Neuronal stem cell (in vitro differentiated cells): ENCODE measurements around the gene CARD14.

Experiments used
- DNase-seq: peaks from one replicate; pipeline ENCODE4 v3.0.0-alpha.2; 2013; ENCODE audit warnings: low spot score
- H2AFZ ChIP-seq: one replicate; pipeline ENCODE4 v1.6.1; 2013; ENCODE audit warnings: mild to moderate bottlenecking, low read length, inconsistent platforms
- H2AK5ac ChIP-seq: 2 replicates; pipeline ENCODE4 v1.6.1; 2013; ENCODE audit warnings: low read depth, mild to moderate bottlenecking, inconsistent platforms, low read length, moderate library complexity, mixed read lengths
- H2BK120ac ChIP-seq: 2 replicates; pipeline ENCODE4 v1.6.1; 2013; ENCODE audit warnings: low read depth, mild to moderate bottlenecking, inconsistent platforms, low read length, moderate library complexity, mixed read lengths
- H2BK12ac ChIP-seq: one replicate; pipeline ENCODE4 v1.6.1; 2013; ENCODE audit warnings: low read length, inconsistent platforms
- H2BK15ac ChIP-seq: 2 replicates; pipeline ENCODE4 v1.6.1; 2013; ENCODE audit warnings: mild to moderate bottlenecking, low read length, inconsistent platforms, mixed read lengths
- H2BK5ac ChIP-seq: one replicate; pipeline ENCODE4 v1.6.1; 2013; ENCODE audit warnings: inconsistent platforms, mild to moderate bottlenecking, low read length, moderate library complexity
- H3K14ac ChIP-seq: one replicate; pipeline ENCODE4 v1.6.1; 2013; ENCODE audit warnings: low read length, inconsistent platforms
- H3K18ac ChIP-seq: 2 replicates; pipeline ENCODE4 v1.6.1; 2013; ENCODE audit warnings: low read length, inconsistent platforms
- H3K23ac ChIP-seq: 2 replicates; pipeline ENCODE4 v1.6.1; 2013; ENCODE audit warnings: low read depth, mild to moderate bottlenecking, mixed read lengths, low read length, inconsistent platforms; ENCODE audit not compliant: poor library complexity
- H3K27ac ChIP-seq: replicated peaks from 3 replicates; pipeline ENCODE4 v1.5.1; 2013; ENCODE audit warnings: low read length, inconsistent platforms
- H3K27me3 ChIP-seq, 3 experiments: 2 replicates each; pipeline ENCODE4 v1.6.1; 2013; ENCODE audit warnings: low read length in 3 of 3, mild to moderate bottlenecking in 2 of 3, inconsistent platforms in 1 of 3, low read depth in 1 of 3, mixed read lengths in 1 of 3, moderate library complexity in 1 of 3; ENCODE audit not compliant: control insufficient read depth in 3 of 3, insufficient read depth in 3 of 3
- H3K36me3 ChIP-seq, 2 donors: replicated peaks in 1 of 2; 2 replicates each; pipeline ENCODE4 v1.6.1; 2013; ENCODE audit warnings: low read length in 2 of 2; ENCODE audit not compliant: control insufficient read depth in 2 of 2, insufficient read depth in 2 of 2
- H3K4ac ChIP-seq: 2 replicates; pipeline ENCODE4 v1.6.1; 2013; ENCODE audit warnings: inconsistent platforms, mild to moderate bottlenecking, low read length, moderate library complexity
- H3K4me1 ChIP-seq, 2 donors: 1 replicate in 1 of 2; 2 replicates in 1 of 2; pipeline ENCODE4 v1.6.1; 2013; ENCODE audit warnings: low read length in 2 of 2, low read depth in 1 of 2; ENCODE audit not compliant: control insufficient read depth in 2 of 2, insufficient read depth in 1 of 2
- H3K4me2 ChIP-seq: one replicate; pipeline ENCODE4 v1.6.1; 2013; ENCODE audit warnings: mild to moderate bottlenecking, low read length, inconsistent platforms; ENCODE audit not compliant: insufficient read depth, poor library complexity, severe bottlenecking
- H3K4me3 ChIP-seq, 2 donors: 2 replicates each; pipeline ENCODE4 v1.5.1; 2013; ENCODE audit warnings: low read length in 2 of 2, mild to moderate bottlenecking in 2 of 2, inconsistent platforms in 1 of 2, moderate library complexity in 1 of 2
- H3K79me1 ChIP-seq: one replicate; pipeline ENCODE4 v1.6.1; 2013; ENCODE audit warnings: low read depth, mild to moderate bottlenecking, inconsistent platforms, low read length, moderate library complexity
- H3K9ac ChIP-seq: one replicate; pipeline ENCODE4 v1.6.1; 2013; ENCODE audit warnings: mild to moderate bottlenecking, low read depth, low read length, inconsistent platforms; ENCODE audit not compliant: poor library complexity
- H3K9me3 ChIP-seq, 2 donors: replicated peaks in 1 of 2; 2 replicates each; pipeline versions ENCODE3 to v1.6.1; 2013; ENCODE audit warnings: low read length in 2 of 2, mild to moderate bottlenecking in 2 of 2, inconsistent platforms in 1 of 2, low read depth in 1 of 2, mixed read lengths in 1 of 2, moderate library complexity in 1 of 2; ENCODE audit not compliant: control insufficient read depth in 2 of 2, insufficient read depth in 1 of 2
- H4K8ac ChIP-seq: one replicate; pipeline ENCODE4 v1.6.1; 2013; ENCODE audit warnings: low read depth, mild to moderate bottlenecking, inconsistent platforms, low read length, moderate library complexity
- H4K91ac ChIP-seq: one replicate; pipeline ENCODE4 v1.6.1; 2013; ENCODE audit warnings: low read length, low read depth, mild to moderate bottlenecking, inconsistent platforms; ENCODE audit not compliant: poor library complexity
- WGBS, 2 donors: extraction: QIAGEN DNeasy Blood & Tissue Kit; methylation state at CpG; one replicate each; pipeline ENCODE4 v1.1.7; 2013; ENCODE audit warnings: missing lambda C conversion rate in 2 of 2, mixed read lengths in 1 of 2; ENCODE audit not compliant: insufficient read length in 2 of 2, insufficient replicate concordance in 1 of 2; ENCODE audit errors: extremely low coverage in 2 of 2; 5-methylcytosine and 5-hydroxymethylcytosine counted together

Gene CARD14

DNA sequence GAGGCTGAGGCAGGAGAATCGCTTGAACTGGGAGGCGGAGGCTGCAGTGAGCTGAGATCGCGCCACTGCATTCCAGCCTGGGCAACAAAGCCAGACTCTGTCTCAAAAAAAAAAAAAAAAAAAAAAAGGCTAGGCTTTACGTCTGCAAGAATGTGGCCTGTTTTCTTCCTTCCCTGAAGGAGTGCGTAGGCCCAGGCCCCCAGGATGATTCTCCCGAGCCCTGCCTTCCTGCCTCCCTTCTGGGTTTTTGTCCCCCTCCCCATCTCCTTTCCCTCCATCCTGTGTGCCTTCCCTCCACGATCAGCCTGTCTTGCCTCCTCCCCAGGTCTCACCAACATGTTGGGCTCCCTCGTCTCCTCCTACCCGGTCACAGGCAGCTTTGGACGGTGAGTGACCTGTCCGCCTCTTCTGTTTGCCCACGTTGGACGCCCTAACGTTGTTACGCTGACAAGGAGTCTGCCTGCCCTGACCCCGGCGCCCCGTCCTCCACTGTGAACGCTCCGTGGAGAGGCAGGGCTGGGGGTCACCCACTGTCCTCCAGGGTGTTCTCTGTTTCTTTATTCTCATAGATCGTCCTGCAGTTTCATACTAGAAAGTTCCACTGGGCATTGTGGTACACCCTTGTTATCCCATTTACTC, 75.2 kb downstream of the CARD14 start:
- no peaks in the 10 kb centered on the region for H3K27me3 ChIP-seq
- no peak overlapping the region for H3K4me2 ChIP-seq
- H2BK15ac ChIP-seq, result no peak overlapping the region
- H4K91ac ChIP-seq, result no peak overlapping the region
- no peak overlapping the region for H2AFZ ChIP-seq
- H2BK12ac ChIP-seq, result no peak overlapping the region
- no peak overlapping the region for H3K4ac ChIP-seq
- no peak for DNase-seq
- H3K14ac ChIP-seq, result no peak overlapping the region
- peaks cover 15 to 50% of the 10 kb centered on the region in 2 donors for H3K36me3 ChIP-seq
- no peak overlapping the region for H2AK5ac ChIP-seq
- H2BK5ac ChIP-seq, result no peak overlapping the region
- H3K9ac ChIP-seq, result peak overlapping the region; percentile 24
- H3K18ac ChIP-seq, result no peak overlapping the region
- no peak overlapping the region for H2BK120ac ChIP-seq
- H3K4me3 ChIP-seq, result peak overlapping the region in 1 of 2 donors; percentile 59
- WGBS, 2 donors, result no CpG with 5 or more reads among the region's 22 CpGs
- H3K27ac ChIP-seq, result peak overlapping the region; percentile 17
- no peak overlapping the region for H3K23ac ChIP-seq
- H3K79me1 ChIP-seq, result no peaks in the 10 kb centered on the region
- no peak overlapping the region for H4K8ac ChIP-seq
- no peaks in the 10 kb centered on the region for H3K4me1 ChIP-seq
- H3K9me3 ChIP-seq, result no peaks in the 10 kb centered on the region

DNA sequence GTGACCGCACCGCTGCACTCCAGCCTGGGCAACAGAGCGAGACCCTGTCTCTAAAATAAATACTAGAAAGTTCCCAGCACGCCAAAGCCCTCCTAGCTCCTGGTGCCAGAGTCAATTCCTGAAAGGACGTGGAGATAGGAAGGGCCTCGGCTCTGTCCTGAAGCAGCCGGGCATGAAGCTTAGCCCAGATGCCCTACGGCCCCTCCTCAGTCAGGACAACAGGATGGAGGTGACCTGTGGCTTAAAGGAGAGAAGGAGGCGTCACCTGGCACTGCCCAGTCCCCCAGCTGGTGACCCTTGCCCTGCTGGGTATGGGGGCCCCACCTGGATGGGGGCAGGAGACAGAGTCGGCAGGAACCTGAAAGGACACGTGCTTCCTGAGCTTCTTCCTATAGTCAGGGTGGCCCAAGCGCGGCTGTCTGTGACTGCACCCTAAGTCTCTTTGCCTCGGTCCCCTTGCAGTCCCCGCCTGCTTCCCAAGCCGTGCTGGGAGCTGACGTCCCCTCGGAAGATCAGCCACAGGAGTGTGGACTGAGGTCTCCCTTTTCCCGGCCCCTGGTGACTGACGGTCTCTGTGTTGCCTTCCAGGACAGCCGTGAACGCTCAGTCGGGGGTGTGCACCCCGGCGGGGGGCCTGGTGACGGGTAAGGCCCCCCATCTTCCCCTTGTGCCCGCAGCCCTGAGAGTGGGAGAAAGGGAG, 75.9 kb downstream of the CARD14 start:
- H2AFZ ChIP-seq, result no peak overlapping the region
- no peak overlapping the region for H3K18ac ChIP-seq
- peak overlapping the region; percentile 52 for H2AK5ac ChIP-seq

GRCh38 chr17:80246266-80246681, 76.4 kb downstream of the CARD14 start:
- Histone ChIP-seq H3K4me3 (no peak overlapping the region), H2AK5ac (no peak overlapping the region), H3K4me2 (no peak overlapping the region), H3K4ac (no peak overlapping the region), H3K36me3 (peaks cover 16 to 42% of the 10 kb centered on the region in 2 donors), H3K4me1 (no peaks in the 10 kb centered on the region), H3K9ac (no peak overlapping the region), H3K27me3 (no peaks in the 10 kb centered on the region), H3K23ac (no peak overlapping the region), H2BK12ac (no peak overlapping the region), H4K8ac (peak overlapping the region; percentile 86), H2BK5ac (no peak overlapping the region), H3K18ac (peak overlapping the region; percentile 19), H3K79me1 (no peaks in the 10 kb centered on the region), H3K27ac (no peak overlapping the region), H2BK15ac (no peak overlapping the region), H3K9me3 (no peaks in the 10 kb centered on the region), H3K14ac (no peak overlapping the region), H2BK120ac (no peak overlapping the region), H4K91ac (no peak overlapping the region), H2AFZ (no peak overlapping the region)
- DNase-seq, result no peak
- WGBS, 2 donors, result no CpG with 5 or more reads among the region's 19 CpGs

More for the DNA sequence above, 75.9 kb downstream of the CARD14 start:
- no peaks in the 10 kb centered on the region for H3K79me1 ChIP-seq
- no peak overlapping the region for H4K8ac ChIP-seq
- H3K4me2 ChIP-seq, result no peak overlapping the region
- no peak overlapping the region for H3K4me3 ChIP-seq
- H4K91ac ChIP-seq, result no peak overlapping the region
- no peak overlapping the region for H2BK12ac ChIP-seq
- no peak overlapping the region for H3K14ac ChIP-seq
- no peaks in the 10 kb centered on the region for H3K27me3 ChIP-seq
- no peak overlapping the region for H3K23ac ChIP-seq
- H2BK15ac ChIP-seq, result no peak overlapping the region
- H3K36me3 ChIP-seq, result peaks cover 16 to 48% of the 10 kb centered on the region in 2 donors
- no CpG with 5 or more reads among the region's 27 CpGs for WGBS, 2 donors
- no peak overlapping the region for H2BK120ac ChIP-seq
- no peak overlapping the region for H3K27ac ChIP-seq
- no peaks in the 10 kb centered on the region for H3K9me3 ChIP-seq
- H3K9ac ChIP-seq, result no peak overlapping the region
- H3K4ac ChIP-seq, result no peak overlapping the region
- no peaks in the 10 kb centered on the region for H3K4me1 ChIP-seq
- no peak overlapping the region for H2BK5ac ChIP-seq
- DNase-seq, result no peak

- Histone ChIP-seq H3K18ac (no peak overlapping the region), H4K91ac (no peak overlapping the region), H3K4me1 (no peaks in the 10 kb centered on the region), H2BK12ac (no peak overlapping the region), H3K9me3 (no peaks in the 10 kb centered on the region), H2BK5ac (no peak overlapping the region), H2AFZ (no peak overlapping the region), H3K4ac (no peak overlapping the region), H3K36me3 (peaks cover 16 to 38% of the 10 kb centered on the region in 2 donors), H3K14ac (no peak overlapping the region), H2BK120ac (no peak overlapping the region), H2BK15ac (no peak overlapping the region), H3K23ac (no peak overlapping the region), H4K8ac (no peak overlapping the region), H3K27ac (no peak overlapping the region), H3K9ac (no peak overlapping the region), H3K79me1 (no peaks in the 10 kb centered on the region), H3K27me3 (no peaks in the 10 kb centered on the region), H2AK5ac (no peak overlapping the region), H3K4me3 (no peak overlapping the region), H3K4me2 (no peak overlapping the region)
- WGBS, 2 donors, result no CpG with 5 or more reads among the region's 8 CpGs
- no peak for DNase-seq
These were observed 76.9 kb downstream of the CARD14 start for GRCh38 chr17:80246726-80247125.
